ENCODE data around the gene FRAS1. TPM values are rescaled to one million over a fixed set of nuclear protein-coding genes. Genes with fewer than 3 reads are reported as not detected.

The FRAS1 gene
- total RNA-seq, 4 donors from 2014 or later, result 3.2 to 4.1 (median 3.4) TPM

DNA sequence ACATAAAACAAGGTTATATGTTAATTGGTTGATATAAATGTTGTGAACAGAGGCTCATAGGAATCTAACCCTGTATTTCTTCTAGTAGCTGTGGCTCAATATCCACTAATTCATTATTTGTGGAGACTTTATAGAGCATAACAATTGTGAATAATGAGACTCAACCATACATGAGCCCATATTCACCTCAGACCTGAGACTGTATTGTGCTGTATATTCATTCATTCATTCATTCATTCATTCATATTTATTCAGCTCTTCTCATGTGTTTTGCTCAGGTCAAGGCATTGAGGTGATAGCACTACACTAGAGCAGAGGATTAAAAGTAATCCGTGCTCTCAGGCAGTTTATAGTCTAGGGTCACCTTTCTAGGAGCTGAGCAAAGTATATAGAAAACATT, 470.0 kb downstream of the FRAS1 start:
- no peaks in the 10 kb centered on the region for H3K9me3 ChIP-seq
- TF ChIP-seq, protein P1, sequence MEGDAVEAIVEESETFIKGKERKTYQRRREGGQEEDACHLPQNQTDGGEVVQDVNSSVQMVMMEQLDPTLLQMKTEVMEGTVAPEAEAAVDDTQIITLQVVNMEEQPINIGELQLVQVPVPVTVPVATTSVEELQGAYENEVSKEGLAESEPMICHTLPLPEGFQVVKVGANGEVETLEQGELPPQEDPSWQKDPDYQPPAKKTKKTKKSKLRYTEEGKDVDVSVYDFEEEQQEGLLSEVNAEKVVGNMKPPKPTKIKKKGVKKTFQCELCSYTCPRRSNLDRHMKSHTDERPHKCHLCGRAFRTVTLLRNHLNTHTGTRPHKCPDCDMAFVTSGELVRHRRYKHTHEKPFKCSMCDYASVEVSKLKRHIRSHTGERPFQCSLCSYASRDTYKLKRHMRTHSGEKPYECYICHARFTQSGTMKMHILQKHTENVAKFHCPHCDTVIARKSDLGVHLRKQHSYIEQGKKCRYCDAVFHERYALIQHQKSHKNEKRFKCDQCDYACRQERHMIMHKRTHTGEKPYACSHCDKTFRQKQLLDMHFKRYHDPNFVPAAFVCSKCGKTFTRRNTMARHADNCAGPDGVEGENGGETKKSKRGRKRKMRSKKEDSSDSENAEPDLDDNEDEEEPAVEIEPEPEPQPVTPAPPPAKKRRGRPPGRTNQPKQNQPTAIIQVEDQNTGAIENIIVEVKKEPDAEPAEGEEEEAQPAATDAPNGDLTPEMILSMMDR (IDR thresholded peaks at IDR 0.05), result no peak
- TF ChIP-seq POLR2A (IDR thresholded peaks at IDR 0.05), result no peak
- no peaks in the 10 kb centered on the region for H3K4me1 ChIP-seq
- no peaks in the 10 kb centered on the region for H3K27me3 ChIP-seq
- no peak for DNase-seq
- H3K4me3 ChIP-seq, result no peak overlapping the region
- H3K36me3 ChIP-seq, result no peaks in the 10 kb centered on the region
- H3K27ac ChIP-seq, result no peak overlapping the region

GRCh38 chr4:78527555-78527954, 470.4 kb downstream of the FRAS1 start:
- TF ChIP-seq, protein P1 (IDR thresholded peaks at IDR 0.05), result no peak
- TF ChIP-seq POLR2A (IDR thresholded peaks at IDR 0.05), result no peak
- Histone ChIP-seq H3K27ac (no peak overlapping the region), H3K4me1 (no peaks in the 10 kb centered on the region), H3K4me3 (no peak overlapping the region), H3K36me3 (no peaks in the 10 kb centered on the region), H3K9me3 (no peaks in the 10 kb centered on the region), H3K27me3 (no peaks in the 10 kb centered on the region)
- no peak for DNase-seq

DNA sequence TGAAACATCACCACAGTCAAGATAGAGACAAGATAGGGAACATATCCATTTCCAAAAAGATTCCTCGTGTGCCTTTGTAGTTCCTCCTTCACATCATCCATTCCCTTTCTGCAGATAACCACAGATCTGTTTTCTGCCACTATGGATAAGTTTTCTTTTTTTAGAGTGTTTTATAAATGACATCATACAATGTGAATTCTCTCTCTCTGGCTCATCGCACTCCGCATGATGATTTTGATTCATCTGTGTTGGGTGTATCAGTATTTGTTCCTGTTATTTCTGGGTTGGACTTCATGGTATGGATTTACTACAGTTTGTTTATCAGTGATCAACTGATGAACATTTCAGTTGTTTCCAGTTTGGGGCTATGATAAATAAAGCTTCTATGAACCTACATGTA, 471.2 kb downstream of the FRAS1 start:
- no peaks in the 10 kb centered on the region for H3K4me1 ChIP-seq
- no peaks in the 10 kb centered on the region for H3K36me3 ChIP-seq
- H3K9me3 ChIP-seq, result no peaks in the 10 kb centered on the region
- no peaks in the 10 kb centered on the region for H3K27me3 ChIP-seq
- H3K4me3 ChIP-seq, result no peak overlapping the region
- no peak for TF ChIP-seq POLR2A (IDR thresholded peaks at IDR 0.05)
- TF ChIP-seq, protein P1 (IDR thresholded peaks at IDR 0.05), result no peak
- no peak overlapping the region for H3K27ac ChIP-seq
- no peak for DNase-seq

DNA sequence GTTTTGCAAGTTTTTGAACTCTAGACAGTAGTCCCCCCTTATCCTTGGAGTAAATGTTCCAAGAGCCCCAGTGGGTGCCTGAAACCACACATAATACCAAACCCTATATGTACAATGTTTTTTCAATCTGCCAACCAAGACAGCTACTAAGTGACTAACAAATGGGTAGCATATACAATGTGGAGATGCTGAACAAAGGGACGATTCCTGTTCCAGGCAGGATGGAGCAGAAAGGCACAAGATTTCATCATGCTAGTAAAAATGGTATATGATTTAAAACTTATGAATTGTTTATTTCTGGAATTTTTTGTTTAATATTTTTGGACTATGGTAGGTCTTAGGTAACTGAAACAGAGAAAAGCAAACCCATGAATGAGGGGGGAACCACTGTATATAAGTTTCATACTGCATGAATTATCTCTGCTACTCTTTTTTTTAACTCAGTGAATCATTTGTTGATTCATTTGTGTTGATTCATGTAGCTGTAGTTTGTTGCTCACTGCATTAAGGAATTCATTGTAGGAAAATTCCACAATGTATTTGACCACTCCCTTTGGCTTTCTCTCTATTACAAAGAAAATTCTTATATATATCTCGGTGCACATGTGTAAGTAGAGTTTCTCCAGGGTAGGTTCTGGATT, 472.6 kb downstream of the FRAS1 start:
- Histone ChIP-seq H3K4me1 (no peaks in the 10 kb centered on the region), H3K27ac (no peak overlapping the region), H3K9me3 (no peaks in the 10 kb centered on the region), H3K4me3 (no peak overlapping the region), H3K36me3 (no peaks in the 10 kb centered on the region), H3K27me3 (no peaks in the 10 kb centered on the region)
- DNase-seq, result no peak
- TF ChIP-seq, protein P1 (IDR thresholded peaks at IDR 0.05), result no peak
- TF ChIP-seq POLR2A (IDR thresholded peaks at IDR 0.05), result no peak

- DNase-seq, result no peak
- Histone ChIP-seq H3K4me1 (no peaks in the 10 kb centered on the region), H3K36me3 (no peaks in the 10 kb centered on the region), H3K9me3 (no peaks in the 10 kb centered on the region), H3K27ac (no peak overlapping the region), H3K27me3 (no peaks in the 10 kb centered on the region), H3K4me3 (no peak overlapping the region)
- no peak for TF ChIP-seq POLR2A (IDR thresholded peaks at IDR 0.05)
- TF ChIP-seq, protein P1 (IDR thresholded peaks at IDR 0.05), result no peak
Measured at GRCh38 chr4:78532046-78532445, 474.9 kb downstream of the FRAS1 start.

GRCh38 chr4:78533854-78534253, 476.7 kb downstream of the FRAS1 start:
- TF ChIP-seq, protein P1 (IDR thresholded peaks at IDR 0.05), result no peak
- no peak for TF ChIP-seq POLR2A (IDR thresholded peaks at IDR 0.05)
- no peak for DNase-seq
- Histone ChIP-seq H3K4me3 (no peak overlapping the region), H3K36me3 (no peaks in the 10 kb centered on the region), H3K27me3 (no peaks in the 10 kb centered on the region), H3K9me3 (no peaks in the 10 kb centered on the region), H3K4me1 (no peaks in the 10 kb centered on the region), H3K27ac (no peak overlapping the region)

Measured in Peyer's patch (tissue), 4 donors.